ENCODE results near the gene AKNAD1.

The AKNAD1 gene

DNA sequence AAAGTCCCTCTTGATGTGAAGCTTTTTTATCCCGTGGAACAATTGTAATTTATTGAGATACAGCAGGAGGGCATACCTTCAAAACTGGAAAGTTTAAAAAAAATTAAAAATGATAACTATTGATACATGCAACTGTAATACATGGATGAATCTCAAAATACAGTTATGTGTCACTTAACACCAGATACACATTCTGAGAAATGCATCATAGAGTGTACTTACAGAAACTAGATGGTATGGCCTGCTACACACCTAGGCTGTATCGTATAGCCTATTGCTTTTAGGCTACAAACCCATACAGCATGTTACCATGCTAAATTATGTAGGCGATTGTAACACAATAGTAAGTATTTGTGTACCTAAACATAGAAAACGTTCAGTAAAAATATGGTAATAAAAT, 7.1 kb upstream of the AKNAD1 start:
- DNase-seq, result no peak

DNA sequence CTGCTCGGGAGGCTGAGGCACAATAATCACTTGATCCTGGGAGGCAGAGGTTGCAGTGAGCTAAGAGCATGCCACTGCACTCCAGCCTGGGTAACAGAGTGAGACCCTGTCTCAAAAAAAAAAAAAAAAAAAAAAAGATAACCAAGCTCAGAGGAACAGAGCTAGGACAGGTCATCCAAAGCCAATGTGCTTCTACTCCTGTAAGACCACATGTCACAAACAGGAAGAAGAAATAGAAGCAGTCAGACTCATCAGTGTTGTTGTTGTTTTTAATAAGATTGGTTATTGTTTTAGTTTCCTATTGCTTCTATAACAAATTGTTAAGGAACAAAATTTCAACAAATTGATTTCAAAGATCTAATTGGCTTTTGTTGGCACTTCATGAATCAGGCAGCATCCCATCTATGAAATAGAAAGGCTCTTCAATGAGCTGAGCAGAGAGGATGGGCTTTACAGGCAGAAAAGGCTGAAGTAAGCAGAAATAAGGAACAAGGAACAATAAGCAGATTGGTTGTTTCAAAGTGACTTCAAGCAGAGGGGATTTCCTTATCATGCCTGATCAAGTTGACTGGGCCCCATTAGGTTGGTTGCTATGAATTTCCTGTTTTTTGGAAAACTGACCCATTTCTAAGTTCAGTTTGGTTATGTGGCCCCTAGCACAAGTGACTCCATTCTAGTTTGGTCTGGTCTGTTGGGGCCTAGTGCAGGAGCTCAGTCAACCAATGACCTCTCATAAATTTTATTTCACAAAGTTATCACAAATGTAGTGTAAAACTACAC, 6.0 kb upstream of the AKNAD1 start:
- DNase-seq, result no peak

DNA sequence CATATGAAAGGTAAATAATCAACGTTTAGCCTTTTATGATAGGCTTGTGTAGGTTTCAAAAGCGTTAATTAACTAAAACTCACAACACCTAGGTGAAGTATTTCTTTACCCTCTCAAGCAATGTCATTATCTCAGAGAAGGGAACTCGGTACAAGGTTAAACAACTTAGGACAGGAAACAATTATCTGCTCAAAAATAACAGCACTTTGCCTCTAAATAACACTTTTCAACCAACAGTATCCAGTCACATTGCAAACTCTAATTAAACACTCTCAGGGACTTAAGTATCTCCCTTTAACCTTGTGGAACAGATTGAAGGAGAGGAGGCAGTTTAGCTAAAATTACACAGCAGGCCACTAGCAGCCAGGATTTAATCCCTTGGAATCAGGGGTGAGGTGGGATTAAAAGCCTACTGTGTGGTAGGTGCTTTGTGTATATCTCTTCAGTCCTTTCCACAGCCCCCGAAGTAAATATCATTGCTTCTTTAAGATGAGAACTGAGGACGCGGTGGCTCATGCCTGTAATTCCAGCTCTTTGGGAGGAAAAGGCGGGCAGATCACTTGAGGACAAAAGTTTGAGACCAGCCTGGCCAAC, 5.2 kb upstream of the AKNAD1 start:
- no peak for DNase-seq

DNA sequence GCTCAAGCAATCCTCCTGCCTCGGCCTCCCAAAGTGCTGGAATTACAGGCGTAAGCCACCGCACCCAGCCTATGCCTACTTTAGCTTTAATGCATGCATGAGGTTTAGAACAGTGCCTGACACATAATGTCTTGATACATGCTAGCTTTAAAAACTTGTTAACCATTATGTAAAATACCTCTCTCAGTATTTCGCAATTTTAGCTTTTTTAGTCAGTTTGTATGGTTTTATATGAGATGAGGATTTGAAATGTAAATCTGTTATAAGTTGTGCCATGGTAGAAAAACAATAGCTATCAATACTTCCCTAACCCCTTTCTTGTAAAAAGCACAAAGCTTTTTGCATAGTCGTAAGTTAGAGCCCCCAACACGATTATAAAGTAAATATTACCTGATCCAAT, 4.7 kb upstream of the AKNAD1 start:
- no peak for DNase-seq

DNA sequence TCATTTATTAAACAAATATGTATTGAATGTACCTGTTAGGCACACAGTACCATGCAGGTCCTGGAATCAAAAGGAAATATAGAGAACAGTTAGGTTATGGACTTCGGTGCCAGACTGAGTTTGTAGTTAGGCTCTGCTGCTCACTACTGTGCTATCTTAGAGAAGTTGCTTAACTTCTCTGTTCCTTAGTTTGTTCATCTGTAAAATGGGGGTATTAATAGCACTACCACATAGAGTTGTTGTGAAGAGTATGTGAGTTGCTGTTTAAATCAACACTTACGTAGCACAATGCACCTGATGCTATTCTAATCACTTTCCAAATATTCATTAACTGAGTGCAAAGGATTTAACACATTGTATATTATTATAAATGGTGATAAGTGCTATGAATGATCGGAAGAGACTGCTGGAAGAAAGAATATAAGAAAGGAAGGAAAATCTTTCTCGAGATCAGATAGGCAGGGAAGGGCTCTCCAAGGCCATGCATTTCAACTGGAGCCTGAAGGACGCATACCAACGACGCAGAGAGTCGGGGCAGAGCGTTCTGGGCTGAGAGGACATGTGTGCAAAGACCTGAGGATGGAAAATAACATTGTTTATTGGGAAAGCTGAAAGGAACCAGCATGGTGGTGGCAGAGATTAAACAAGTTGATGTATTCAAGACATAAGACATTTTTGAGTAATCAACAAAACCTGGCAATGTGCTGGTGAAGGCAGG, 3.5 kb upstream of the AKNAD1 start:
- DNase-seq, result no peak

DNA sequence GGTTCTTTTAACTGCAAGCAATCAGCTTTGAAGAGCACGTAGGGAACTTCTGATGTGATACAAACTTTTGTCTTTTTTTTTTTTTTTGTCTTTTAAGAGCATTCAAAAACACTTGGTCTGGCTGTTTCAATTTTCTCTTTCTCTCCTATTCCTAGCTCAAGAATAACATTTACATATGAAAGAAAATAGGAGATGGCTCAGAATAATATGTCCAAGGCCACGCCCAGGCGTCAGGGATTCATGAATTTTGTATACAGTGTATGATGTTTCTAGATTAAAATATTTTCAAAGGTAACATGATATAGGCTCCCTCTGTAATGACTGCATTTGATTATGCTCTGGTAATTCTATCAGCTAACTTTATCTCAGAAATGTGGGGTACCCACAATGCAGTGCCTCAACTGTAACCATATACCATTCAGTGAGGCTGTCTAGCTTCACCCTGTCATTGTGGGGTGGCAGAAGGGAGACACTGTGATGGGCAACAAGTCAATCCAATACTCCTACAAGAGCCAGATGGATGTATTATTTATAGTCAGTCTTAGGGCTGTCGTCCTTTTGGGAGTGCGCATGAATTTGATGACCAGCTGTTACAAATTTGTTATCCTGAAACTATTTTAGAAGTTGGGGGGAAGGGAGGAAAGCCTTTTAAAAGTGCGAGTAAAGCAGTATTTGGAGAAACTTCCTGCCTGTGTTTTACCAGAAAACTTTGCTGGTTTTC, 1.5 kb upstream of the AKNAD1 start:
- DNase-seq, result no peak

DNA sequence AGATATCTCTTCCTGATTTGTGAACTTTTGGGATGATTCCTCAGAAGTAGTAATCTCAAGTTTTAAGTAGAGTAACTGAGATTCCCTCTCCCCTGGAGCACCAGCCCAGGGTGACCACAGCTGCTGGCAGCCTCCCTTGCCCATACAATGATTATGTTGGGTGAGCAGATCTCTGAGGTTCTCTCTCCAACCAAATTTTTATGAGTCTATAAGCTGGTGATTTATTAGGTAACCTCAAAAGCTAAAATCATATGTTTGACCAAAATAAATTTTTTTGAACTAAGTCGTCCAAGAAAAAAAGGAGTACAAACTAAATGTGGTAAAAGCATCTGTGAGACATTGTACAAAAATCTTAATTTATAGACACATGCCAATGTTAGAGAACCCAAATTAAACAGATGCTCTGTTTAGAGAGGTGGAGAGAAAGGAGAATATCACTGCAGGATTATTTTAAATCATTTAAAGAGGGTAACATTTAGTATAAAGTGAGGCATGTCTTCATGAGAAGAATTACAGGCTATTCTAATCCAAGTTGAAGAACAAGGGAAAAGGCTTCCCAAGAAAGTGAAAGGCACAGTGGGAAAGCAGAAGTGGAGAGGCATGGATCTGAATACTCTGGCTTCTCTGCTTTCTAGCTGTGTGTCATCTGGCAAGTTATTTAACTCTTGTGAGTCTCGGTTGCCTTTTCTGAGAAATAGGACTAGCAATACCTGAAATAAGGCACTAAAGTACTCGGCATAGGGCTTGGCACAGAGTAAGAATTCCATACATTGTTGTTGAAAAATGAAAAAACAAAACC, 2.5 kb downstream of the AKNAD1 start:
- no peak for DNase-seq

DNA sequence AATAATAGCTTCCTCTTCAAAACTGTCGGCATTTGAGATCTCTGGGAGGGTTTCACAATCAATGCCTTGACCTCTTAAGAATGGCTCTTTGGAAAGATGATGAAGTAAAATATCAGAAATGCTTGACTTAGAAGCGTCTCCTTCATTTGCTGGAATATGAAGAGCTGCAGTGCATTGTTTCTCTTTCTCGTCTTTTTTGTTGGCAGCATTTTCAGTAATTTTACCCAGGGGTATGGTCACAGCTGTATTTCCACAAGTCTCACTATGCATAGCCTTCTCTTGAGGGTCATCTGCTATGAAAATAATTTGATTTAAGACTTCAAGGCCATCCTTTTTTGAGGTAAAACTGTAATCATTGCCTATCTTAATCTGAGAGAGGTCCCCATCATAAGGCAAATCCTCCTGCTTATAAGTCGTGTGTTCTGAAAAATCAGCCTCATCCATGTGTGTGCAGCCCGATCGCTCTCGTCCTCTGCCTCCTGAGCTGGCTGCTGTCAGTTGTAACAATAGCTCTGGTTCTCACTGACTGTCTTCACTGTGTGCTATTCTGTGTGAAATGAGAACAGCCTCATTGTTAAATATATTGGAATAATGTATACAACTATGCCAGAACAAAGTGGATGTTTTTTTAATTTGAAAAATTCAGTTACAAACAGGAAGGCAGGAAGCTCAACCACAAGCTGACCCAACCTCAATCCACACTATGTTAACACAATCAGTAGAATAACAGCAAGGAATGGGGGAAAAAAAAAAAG, 4.5 kb downstream of the AKNAD1 start:
- DNase-seq, result no peak

DNA sequence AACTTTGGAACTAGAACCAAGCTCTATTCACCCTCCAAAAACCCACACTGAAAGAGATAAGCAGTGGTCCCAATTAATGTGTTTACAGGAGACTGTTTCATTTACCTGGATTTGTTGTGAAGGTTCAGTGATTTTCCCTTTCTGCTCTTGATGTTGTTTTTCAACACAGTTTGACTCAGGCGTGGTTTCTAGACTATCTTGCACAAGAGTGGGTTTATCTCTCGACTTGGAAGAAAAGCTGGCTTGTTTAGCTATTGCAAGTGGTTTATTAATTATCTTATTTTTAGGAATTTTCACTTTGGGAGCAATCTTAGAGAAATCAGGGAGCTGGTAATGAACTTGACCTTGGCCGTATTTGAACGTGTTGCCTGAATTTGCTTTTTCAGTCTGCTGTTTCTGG, 5.3 kb downstream of the AKNAD1 start:
- DNase-seq, result no peak

DNA sequence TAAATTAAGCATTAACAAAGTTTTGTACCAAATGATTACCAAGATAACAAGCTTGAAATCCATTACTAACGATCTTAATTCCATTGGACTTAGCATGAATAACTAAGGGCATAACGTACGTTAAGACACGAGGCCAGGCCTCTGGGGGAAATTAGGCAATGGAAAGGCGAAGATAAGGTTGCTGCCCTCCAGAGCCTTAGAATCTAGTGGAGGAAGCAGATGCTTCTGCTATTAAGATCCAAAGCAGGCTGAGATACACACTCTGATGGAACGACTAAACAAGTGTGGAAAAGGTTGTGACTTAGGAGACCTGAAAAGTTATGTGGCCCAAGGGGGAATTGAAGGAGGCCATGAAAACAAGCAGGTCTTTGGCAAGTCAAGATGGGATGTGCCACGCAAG, 6.0 kb downstream of the AKNAD1 start:
- DNase-seq, result no peak

DNA sequence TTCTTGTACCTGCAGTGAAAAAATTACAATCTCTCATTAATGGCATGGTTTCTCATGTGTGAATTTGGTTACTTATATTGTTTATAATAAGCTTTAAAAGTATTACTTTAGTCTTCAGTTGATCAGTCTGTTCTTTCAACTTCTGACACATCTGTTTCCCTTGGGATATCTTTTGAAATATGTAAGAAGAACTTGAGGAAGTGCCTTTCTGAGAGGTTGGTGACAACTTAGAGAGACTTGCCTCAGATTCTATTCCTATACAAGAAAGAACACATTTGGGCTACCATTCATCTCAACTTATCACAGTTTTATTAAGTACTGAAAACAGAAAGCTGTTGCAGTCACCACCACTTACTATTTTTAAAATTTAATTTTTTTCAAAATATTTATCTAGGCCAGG, 8.1 kb downstream of the AKNAD1 start:
- DNase-seq, result no peak

DNA sequence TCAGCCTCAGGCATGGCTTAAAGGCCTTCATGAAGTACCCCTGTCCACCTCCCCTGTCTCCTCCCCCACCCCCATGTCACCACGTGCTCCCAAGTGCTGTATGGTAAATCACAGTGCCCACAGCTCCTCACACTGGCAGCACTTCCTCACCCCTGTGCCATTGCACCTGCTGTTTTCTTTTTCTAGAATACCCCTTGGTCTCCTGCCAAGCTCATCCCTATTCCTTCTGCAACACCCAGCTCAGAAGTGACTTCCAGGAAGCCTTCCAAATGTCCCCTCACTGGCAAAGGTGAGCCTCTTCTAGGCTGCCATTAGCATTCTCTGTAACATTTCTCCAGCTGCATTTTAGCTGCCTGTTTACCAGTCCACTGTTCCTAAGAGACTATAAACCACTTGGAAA, 9.4 kb downstream of the AKNAD1 start:
- DNase-seq, result no peak

DNA sequence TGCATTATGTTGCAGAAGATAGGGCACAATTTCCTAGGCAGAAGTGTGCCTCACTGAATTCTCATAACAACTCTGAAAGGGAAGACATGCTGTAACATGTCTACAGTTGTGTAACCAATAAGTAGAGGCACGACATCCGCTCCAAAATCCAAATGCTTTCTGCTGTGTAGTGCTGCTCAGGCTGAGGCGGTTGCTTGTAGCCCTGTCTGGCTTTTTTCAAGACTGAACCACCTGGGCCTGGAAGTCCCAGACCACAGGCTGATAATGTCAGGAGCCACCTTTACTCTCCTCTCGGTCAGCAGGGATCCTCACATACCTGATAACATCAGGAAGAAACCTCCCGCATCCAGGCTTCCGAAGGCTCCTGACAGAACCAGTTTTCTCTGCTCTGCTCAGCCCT, 10.9 kb downstream of the AKNAD1 start:
- no peak for DNase-seq

DNA sequence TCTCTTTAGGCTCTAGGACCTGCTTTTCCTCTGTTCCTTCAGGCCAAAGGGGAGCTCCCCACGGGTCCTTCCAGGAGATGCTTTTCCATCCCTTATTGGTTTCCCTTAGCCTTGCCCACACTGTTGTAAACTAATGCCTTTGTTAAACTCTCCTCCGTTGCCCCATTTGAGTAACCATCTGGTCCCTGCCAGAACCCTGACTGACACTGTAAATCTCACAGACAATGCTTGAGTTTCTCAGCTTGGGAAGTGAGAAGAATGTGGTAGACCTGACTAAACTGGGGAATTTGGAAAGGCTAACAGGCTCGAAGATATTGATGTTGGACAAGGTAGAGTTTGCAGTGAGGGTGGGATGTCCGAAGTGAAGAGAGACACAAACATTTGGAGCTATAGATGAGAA, 11.4 kb downstream of the AKNAD1 start:
- no peak for DNase-seq

DNA sequence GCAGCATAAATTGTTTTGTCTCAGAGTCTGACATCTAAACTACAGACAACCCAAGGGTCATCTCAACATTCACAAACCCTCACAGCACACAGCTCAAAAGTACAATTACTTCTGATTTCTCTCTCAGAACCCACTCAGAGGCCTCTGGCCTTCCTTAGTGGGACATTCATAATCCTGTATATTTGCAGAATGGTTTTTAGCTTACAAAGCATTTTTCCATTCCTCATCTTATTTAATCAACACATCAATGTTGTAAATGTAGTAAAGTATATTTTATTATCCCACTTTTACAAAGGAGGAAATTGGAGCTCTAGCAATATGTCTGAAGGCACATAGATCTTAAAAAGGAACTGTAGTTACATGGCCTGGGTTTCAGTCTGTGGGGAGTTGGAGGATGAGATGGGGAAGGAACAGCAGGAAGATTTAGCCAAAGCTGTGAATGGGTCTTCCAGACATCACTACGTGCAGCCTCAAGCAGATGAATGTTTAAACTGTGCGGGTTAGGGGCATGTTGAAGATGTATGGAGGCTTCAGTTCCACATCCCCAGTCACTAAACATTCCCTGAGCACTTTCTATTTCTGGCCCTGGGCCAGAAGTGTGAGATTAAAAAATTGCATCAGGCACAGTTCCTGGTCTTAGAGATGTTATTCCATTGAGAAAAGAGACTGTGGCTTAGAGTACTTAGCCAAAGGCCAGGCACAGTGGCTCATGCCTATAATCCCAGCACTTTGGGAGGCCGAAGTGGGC, 13.3 kb downstream of the AKNAD1 start:
- DNase-seq, result no peak

DNA sequence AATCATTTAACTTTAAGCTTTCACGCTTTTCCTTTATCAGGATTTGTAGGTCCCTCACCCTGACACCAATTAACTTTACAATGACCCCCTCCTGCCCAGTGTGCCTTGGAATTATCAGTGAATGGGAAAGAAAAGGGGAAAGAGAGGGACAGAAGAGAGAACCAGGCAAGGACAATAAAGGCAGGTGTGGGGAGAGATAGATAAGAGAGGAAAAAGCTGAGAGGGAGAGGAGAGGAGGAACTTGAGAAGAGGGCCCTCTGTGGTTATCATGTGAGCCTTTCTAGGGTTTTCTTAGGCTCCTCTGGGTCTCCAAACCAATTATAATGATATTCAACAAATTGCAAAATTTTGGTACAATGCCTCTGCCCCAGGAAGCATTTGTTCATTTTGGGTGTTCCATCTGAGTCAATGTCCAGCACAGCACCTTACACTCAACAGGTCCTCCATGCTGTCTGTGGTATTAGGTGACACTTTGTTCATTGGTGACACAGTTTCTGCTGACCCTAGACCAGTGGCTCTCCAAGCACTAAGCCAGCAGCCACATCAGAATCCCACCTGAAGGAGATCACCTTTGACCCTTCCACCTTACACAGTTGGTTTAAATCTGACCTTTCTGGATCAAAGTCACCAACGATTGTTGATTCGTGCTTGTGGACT, 14.2 kb downstream of the AKNAD1 start:
- DNase-seq, result no peak

DNA sequence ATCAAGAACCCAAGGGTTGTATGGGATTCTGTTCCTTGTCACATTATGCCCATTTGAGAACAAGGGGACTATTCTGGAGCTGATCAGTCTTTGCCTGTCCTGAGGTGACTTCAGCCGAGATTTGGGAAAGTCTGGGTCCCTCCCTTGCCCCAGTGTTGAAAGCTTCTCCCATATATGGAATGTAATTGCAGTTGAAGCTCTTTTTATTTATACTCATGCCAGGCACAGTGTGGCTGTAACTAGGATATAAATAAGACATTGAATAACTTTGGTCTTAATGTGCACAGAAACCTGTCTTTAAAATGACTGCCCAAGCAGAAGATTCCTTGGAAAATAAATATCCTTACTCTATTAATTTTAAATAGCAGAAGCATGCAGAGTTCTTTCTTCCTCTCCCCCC, 15.2 kb downstream of the AKNAD1 start:
- DNase-seq, result no peak

DNA sequence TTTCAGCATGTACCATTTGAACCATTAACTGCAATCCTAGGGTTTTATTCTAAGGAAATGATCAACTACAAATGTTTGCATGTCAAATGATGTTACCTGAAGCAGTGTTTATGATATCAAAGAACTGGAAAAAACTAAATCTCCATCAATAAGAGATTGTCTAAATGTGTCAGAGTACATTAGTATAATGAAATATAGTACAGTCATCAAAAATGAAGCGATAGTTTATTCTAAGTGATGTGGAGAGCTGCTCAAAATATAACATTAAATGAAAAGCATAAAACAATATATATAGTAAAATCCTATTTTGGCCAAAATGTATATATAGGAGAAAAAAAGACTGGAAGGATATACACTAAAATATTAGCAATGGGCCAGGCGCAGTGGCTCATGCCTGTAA, 24.0 kb downstream of the AKNAD1 start:
- DNase-seq, result no peak

DNA sequence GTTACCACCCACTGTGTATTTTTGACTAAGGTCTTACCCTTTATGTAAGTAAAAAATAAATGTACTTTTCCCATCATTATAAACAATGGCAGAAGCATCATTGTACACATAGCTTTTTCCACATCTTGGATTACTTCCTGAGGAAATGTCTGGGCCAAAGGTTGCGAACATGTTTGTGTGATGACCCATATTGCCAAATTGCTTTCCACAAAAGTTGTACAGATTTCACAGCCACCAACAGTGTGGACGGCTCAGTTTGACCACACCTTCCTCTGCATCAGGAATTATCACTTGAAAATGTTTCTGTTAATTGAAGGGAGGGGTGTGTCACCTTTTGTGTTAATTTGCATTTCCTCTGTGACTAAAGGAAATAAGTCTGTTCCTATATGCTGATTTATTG, 25.7 kb downstream of the AKNAD1 start:
- no peak for DNase-seq

DNA sequence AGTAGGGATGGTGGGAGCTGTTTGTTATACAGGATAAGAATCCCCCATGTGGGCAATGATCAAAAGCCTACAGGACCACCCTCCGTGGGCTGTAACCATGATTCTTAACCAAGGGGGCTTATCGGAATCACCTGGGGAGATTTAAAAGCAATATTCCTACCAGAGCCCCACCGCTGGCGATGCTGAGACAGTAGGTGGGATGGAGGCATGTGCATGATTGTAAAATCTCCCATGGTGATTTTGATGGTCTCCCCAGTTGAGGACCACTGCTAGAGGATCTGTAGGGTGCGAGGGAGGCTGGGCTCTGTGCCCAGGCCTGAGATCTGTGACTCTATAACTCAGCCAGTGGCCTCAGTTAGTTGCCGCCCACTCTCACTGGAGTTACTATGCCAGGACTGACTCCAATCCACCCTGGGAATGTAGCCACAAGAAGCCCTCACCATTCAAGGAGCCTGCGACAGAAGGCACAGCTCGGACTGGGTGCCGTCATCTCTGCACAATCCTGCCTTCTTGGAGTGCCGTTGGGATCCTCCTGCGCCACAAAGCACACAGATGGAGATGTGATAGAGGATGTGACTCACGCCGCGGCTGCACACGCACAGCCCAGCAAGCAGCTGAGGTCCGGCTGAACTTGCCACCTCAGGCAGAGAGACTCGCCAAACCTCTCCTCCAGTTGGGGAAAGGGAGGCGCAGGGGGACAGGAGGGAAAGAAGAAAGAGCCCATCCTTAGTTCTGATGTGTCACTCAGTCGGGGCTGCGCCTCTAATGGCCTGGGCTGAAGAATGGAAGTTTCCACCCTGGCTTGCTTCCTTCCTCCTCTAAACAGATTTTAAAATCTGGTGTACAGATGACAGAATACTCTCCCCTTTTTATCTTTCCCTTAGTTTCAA, 26.5 kb downstream of the AKNAD1 start:
- no peak for DNase-seq
